HEK293 (cell line): ENCODE results near the gene ADAM33.

Experiments used
- CTCF ChIA-PET: fragments of 350-600 bp; formaldehyde crosslinking; extraction: SDS; loops from one replicate; lab custom pipeline; 2021; ENCODE audit warnings: antibody characterized with exemption; lab: Yijun Ruan, JAX
- POLR2A ChIA-PET: fragments of 300-600 bp; formaldehyde crosslinking; extraction: SDS; loops from one replicate; lab custom pipeline; 2020; ENCODE audit warnings: antibody characterized with exemption, inconsistent platforms; lab: Yijun Ruan, JAX
- H3K27ac ChIP-seq: fragments of 200-500 bp; sonication (Bioruptor generic); 2 replicates; pipeline ENCODE4 v1.5.1; 2014; ENCODE audit warnings: low read depth, low read length, control low read depth, inconsistent platforms; ENCODE audit errors: extremely low read depth
- H3K36me3 ChIP-seq, 2 experiments: fragments of 200-500 bp in 1 of 2; sonication (Bioruptor generic) in 1 of 2; 1 replicate in 1 of 2; 2 replicates in 1 of 2; pipeline ENCODE4 v1.5.1; 2014 to 2017; ENCODE audit warnings: inconsistent platforms in 2 of 2, low read length in 2 of 2; ENCODE audit not compliant: control insufficient read depth in 2 of 2, insufficient read depth in 1 of 2
- H3K4me1 ChIP-seq: fragments of 200-500 bp; sonication (Bioruptor generic); 2 replicates; pipeline ENCODE4 v1.5.1; 2014; ENCODE audit warnings: mild to moderate bottlenecking, low read length, inconsistent platforms; ENCODE audit not compliant: control insufficient read depth, insufficient read depth
- H3K4me3 ChIP-seq: 2 replicates; pipeline ENCODE4 v1.5.1; 2011; ENCODE audit warnings: low read depth, mild to moderate bottlenecking, control low read depth, low read length, moderate library complexity
- H3K9me3 ChIP-seq: fragments of 200-500 bp; sonication (Bioruptor generic); 2 replicates; pipeline ENCODE4 v1.5.1; 2014; ENCODE audit warnings: low read depth, low read length, inconsistent platforms; ENCODE audit not compliant: control insufficient read depth, insufficient read depth
- EGR2 ChIP-seq: fragments of 450-650 bp; formaldehyde crosslinking; IDR thresholded peaks from 2 replicates; pipeline ENCODE4 v1.5.1; 2016; ENCODE audit warnings: low read depth, missing biosample characterization, missing genetic modification characterization
- PRDM4 ChIP-seq: fragments of 450-650 bp; formaldehyde crosslinking; IDR thresholded peaks from 2 replicates; pipeline ENCODE4 v1.5.1; 2017; ENCODE audit warnings: missing biosample characterization, missing genetic modification characterization
- SALL2 ChIP-seq: fragments of 450-650 bp; formaldehyde crosslinking; IDR thresholded peaks from 2 replicates; pipeline ENCODE4 v1.5.0; 2017; ENCODE audit warnings: missing biosample characterization, mild to moderate bottlenecking, missing genetic modification characterization, borderline replicate concordance
- TSHZ1 ChIP-seq: fragments of 450-650 bp; formaldehyde crosslinking; IDR thresholded peaks from 2 replicates; pipeline ENCODE4 v1.5.1; 2016; ENCODE audit warnings: missing biosample characterization, missing genetic modification characterization, borderline replicate concordance
- ZEB2 ChIP-seq: fragments of 450-650 bp; formaldehyde crosslinking; IDR thresholded peaks from 2 replicates; pipeline ENCODE4 v1.5.1; 2016; ENCODE audit warnings: missing biosample characterization, missing genetic modification characterization
- ZFHX2 ChIP-seq: fragments of 450-650 bp; formaldehyde crosslinking; conservative IDR thresholded peaks from 2 replicates; pipeline ENCODE4 v1.5.1; 2016; ENCODE audit warnings: missing biosample characterization, missing genetic modification characterization
- ZIC2 ChIP-seq: fragments of 450-650 bp; formaldehyde crosslinking; IDR thresholded peaks from 2 replicates; pipeline ENCODE4 v1.5.1; 2016; ENCODE audit warnings: missing biosample characterization, missing genetic modification characterization
- ZNF157 ChIP-seq: fragments of 450-650 bp; formaldehyde crosslinking; IDR thresholded peaks from 2 replicates; pipeline ENCODE4 v1.5.1; 2016; ENCODE audit warnings: missing biosample characterization, missing genetic modification characterization
- ZNF433 ChIP-seq: fragments of 450-650 bp; formaldehyde crosslinking; IDR thresholded peaks from 2 replicates; pipeline ENCODE4 v1.5.1; 2016; ENCODE audit warnings: missing biosample characterization, missing genetic modification characterization, low read depth
- ZNF510 ChIP-seq: fragments of 450-650 bp; formaldehyde crosslinking; IDR thresholded peaks from 2 replicates; pipeline ENCODE4 v1.5.1; 2018; ENCODE audit warnings: mild to moderate bottlenecking, missing genetic modification characterization, missing biosample characterization; ENCODE audit not compliant: insufficient replicate concordance
- ZNF558 ChIP-seq: fragments of 450-650 bp; formaldehyde crosslinking; IDR thresholded peaks from 2 replicates; pipeline ENCODE4 v1.5.1; 2016; ENCODE audit warnings: missing biosample characterization, missing genetic modification characterization

ADAM33 gene

GRCh38 chr20:3679749-3680700 is 1.8 kb downstream of the ADAM33 start:
- Histone ChIP-seq H3K27ac (no peak overlapping the region), H3K4me3 (no peak overlapping the region), H3K36me3 (no peaks in the 10 kb centered on the region), H3K4me1 (0 out of 2 replicates have a peak, but pooled peaks cover 2% of the 10 kb centered on the region), H3K9me3 (no peaks in the 10 kb centered on the region)
- ChIA-PET POLR2A (no interaction called here), CTCF (interaction anchor here (0.5 to 4.8 kb wide), 3 partner anchors 15 to 63 kb away, joined by 3 to 28 read pairs (median 21); no protein-coding TSS in a partner anchor)
- TF ChIP-seq ZNF433 (tag by site-specific recombination) (no peak), TSHZ1 (tag by site-specific recombination) (no peak), ZNF510 (tag by site-specific recombination) (no peak), ZEB2 (tag by site-specific recombination) (no peak), PRDM4 (no peak), SALL2 (tag by site-specific recombination) (no peak), EGR2 (peak; percentile 24; the same call in 1 of the 2 replicates), ZFHX2 (peak; percentile 45), ZIC2 (tag by site-specific recombination) (peak; percentile 23; the same call in 1 of the 2 replicates)

- POLR2A ChIA-PET: interaction anchor here (1.2 kb wide), 1 partner anchor 117 kb away, joined by 3 read pairs; the partner anchor contains the start of gene CDC25B
- TF ChIP-seq ZNF157 (tag by site-specific recombination) (peak; percentile 76), ZNF558 (tag by site-specific recombination) (no peak)
- TF ChIP-seq, all 188 proteins: peak for 1
- H3K27ac ChIP-seq: no peak overlapping the region
- H3K36me3 ChIP-seq: no peaks in the 10 kb centered on the region
- no peak overlapping the region for H3K4me3 ChIP-seq
- H3K9me3 ChIP-seq: no peaks in the 10 kb centered on the region
- CTCF ChIA-PET: interaction anchor here (0.6 to 4.9 kb wide), 7 partner anchors 16 to 414 kb away, joined by 3 to 94 read pairs (median 6); no protein-coding TSS in a partner anchor
- H3K4me1 ChIP-seq: 0 out of 2 replicates have a peak, but pooled peaks cover 2% of the 10 kb centered on the region
Measured at GRCh38 chr20:3678856-3679720, 2.7 kb downstream of the ADAM33 start.
